C4-2B (cell line): ENCODE data around the gene MED12L.

Experiments used
- H3K27ac ChIP-seq: fragments of 450-650 bp; 2 replicates; pipeline ENCODE4 v1.5.1; 2017
- ZFX ChIP-seq: fragments of 450-650 bp; IDR thresholded peaks from 2 replicates; pipeline ENCODE4 v1.6.1; 2017
- TF ChIP-seq, protein P1 (sequence below): fragments of 450-650 bp; conservative IDR thresholded peaks from 2 replicates; pipeline ENCODE4 v1.5.1; 2017; ENCODE audit warnings: mild to moderate bottlenecking

Gene MED12L

DNA sequence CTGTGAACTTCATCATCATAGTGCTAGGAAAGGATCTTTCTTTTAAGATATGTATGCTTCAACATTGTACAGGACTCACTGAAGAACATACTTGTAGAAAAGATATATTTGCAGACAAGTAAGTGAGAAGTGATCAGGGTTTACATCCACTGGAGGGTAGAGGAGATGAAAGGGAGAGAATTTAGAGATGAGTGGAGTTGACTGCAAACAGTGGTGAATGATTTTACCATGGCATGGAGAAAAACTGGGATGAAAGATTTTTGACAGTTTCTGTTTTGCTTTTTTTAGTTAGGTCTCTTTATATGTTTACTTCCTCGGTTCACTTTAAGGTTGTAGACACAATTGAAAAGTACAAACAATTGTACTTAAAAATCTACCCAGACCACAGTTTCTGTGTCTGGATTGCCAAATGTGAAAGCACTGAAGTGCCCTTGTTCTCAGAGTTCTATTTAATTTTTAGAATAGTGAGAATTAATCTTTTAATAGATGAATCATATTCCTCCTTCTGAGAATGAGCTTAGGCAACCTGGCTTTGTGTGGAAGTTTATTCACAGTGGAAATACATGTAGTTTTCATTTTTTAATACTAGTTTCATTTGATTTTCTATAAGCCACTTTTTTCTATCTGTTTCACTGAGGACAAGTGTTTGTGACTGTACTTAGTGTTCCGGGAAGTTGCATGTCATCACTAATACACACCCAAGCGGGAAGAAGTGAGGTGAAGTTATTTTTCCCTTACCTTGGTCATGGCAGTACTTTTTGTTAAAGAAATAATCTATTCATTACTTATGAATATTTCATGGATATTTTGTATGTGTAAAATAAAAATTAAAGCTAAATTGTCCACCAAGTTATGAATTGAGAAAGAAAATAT, 119.3 kb downstream of the MED12L start:
- no peak for TF ChIP-seq ZFX
- TF ChIP-seq, protein P1, sequence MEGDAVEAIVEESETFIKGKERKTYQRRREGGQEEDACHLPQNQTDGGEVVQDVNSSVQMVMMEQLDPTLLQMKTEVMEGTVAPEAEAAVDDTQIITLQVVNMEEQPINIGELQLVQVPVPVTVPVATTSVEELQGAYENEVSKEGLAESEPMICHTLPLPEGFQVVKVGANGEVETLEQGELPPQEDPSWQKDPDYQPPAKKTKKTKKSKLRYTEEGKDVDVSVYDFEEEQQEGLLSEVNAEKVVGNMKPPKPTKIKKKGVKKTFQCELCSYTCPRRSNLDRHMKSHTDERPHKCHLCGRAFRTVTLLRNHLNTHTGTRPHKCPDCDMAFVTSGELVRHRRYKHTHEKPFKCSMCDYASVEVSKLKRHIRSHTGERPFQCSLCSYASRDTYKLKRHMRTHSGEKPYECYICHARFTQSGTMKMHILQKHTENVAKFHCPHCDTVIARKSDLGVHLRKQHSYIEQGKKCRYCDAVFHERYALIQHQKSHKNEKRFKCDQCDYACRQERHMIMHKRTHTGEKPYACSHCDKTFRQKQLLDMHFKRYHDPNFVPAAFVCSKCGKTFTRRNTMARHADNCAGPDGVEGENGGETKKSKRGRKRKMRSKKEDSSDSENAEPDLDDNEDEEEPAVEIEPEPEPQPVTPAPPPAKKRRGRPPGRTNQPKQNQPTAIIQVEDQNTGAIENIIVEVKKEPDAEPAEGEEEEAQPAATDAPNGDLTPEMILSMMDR, result no peak
- no peak overlapping the region for H3K27ac ChIP-seq

DNA sequence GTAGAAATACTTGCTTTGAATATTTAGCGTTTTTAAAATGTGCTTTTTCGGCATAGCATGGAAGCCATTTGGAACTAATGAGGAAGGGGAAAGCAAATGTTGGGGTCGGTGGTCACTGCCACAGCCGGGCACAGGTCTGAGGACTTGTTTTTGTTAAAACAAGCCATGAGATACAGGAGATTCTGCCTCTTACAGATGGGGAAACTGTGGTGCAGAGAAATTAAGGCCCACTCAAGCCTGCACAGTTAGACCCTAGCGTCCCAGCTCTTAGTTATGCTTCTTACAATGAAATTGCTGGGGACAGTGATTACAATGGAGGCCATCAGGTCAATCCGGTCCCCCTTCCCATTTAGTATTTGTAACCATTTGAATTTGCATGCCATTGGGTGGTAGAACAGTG, 120.0 kb downstream of the MED12L start:
- H3K27ac ChIP-seq, result no peak overlapping the region
- TF ChIP-seq, protein P1, result no peak
- TF ChIP-seq ZFX, result no peak

DNA sequence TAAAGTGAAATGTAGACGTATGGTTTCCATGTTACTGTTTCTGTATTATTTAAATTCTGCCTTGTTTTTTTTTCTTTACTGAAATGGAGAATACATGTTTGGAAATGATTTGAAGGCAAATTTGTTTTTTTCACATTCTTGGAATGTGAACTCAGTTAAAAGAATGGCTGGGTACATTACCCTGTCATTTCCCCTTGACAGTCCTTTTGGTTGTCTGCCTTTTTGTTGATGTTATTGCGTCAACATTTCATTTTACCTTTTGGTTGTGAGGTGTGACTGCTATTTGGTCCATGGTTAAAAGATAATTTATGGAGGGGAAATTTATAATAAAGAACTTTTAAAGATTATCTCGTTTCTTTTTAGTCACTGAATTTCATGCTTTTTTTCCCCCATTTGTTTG, 120.7 kb downstream of the MED12L start:
- H3K27ac ChIP-seq, result no peak overlapping the region
- TF ChIP-seq, protein P1, result no peak
- TF ChIP-seq ZFX, result no peak

DNA sequence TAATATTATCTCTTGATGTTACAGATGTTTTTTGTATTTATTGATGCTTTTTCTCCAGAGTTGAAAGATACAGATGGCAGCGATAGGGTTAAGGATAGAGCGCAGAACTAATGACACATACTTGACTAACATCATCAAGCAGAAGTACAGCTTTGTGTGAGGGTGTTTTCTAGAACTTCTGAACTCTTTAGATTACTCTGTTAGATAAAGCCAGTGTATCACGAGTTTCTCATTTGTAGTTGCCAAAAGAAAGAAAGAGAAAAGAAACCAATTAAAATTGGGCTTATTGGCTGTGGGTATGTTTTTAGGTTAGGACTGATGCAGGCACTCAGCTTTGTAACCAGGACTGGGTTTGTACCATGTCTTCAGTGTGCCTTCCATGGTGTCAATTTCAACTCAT, 124.2 kb downstream of the MED12L start:
- TF ChIP-seq ZFX, result no peak
- TF ChIP-seq, protein P1, result no peak
- no peak overlapping the region for H3K27ac ChIP-seq

DNA sequence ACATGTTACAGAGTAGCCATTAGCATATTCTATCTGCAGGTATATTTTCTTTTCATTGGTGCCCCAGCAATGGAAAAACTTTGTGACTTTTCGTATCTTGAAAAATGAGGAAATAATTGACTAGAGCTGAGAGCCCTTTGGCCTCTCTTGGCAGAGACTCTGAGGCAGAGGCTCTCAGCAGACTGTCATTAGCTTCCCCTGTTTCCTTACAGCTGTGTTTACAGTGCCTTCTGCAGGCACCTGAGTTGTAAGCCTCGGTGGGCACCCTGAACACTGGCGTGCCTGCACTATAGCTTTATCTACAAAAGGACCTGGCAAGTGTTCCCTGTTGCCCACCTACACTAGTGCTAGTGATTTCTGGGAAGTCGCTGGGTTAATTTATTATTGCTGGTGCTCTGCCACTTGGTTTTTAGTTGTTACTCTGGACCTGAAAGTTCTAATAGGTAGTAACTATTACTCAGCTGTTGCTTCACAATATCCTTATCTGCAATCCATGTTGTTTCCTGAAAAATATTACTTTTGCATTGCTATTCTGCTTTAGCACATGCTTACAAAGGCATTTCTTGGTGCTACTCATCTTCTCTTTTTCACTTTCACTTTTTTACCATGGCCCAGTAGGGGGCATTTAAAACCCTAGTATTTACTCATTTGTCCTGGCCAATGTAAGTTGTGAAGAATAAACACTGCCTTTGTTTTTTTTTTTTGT, 125.4 kb downstream of the MED12L start:
- TF ChIP-seq, protein P1, result peak; percentile 30
- TF ChIP-seq ZFX, result no peak
- H3K27ac ChIP-seq, result no peak overlapping the region

DNA sequence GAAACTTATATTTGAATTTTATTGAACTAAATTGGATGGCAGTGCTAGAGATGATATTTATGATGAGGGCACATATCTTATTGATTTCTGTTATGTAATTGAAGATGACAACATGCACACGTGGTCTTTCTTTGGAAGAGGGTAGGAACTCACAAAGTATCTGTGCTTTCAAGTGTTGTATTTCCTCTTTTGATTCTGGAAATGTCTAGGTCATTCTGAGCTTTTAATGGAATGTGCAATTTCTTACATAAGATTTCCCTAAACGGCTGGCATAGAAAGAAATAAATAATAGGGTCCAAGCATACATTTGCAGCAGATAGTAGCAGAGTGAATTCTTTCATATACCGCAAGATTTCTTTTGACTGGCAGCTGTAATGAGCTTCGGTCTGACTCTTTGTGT, 127.7 kb downstream of the MED12L start:
- no peak for TF ChIP-seq ZFX
- TF ChIP-seq, protein P1, result no peak

DNA sequence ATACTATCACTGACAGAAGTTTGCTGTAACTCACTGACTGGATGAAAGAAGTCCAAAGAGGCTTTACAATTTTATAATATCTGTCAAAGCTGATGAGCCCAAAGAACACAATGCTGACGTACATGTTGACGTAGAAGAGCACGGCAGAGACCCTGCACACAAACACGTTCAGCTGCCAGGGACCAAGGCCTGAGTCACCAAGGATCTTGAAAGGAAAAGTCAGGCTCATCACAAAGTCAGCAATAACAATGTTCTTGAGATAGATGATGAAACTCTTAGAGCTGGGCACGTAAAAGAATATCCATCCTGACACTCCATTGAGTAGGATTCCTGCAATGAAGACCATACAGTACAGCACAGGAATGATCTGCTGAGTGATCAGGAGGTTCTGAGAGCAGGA, 128.4 kb downstream of the MED12L start:
- TF ChIP-seq ZFX, result no peak
- TF ChIP-seq, protein P1, result no peak
- H3K27ac ChIP-seq, result no peak overlapping the region

More for the DNA sequence above, 127.7 kb downstream of the MED12L start:
- no peak overlapping the region for H3K27ac ChIP-seq
